Panc1 (cell line): Measurements from ENCODE around the gene RAD51D. TPM values are rescaled to one million over a fixed set of nuclear protein-coding genes. Genes with fewer than 3 reads are reported as not detected.

ENCODE experiments used
- ATAC-seq: fragments of 200-7000 bp; cut with Tn5 transposase; 2 replicates; pipeline ENCODE4 v1.9.1; 2020; ENCODE audit warnings: mild to moderate bottlenecking, moderate library complexity
- BruUV-seq: library from RNA; stranded (reverse); fragments of 400-500 nt; replicated peaks from 2 replicates; lab custom pipeline; 2021; lab: Mats Ljungman, UMichigan
- CTCF ChIA-PET: fragments of 300-600 bp; sonication (Branson Sonifier 250); formaldehyde crosslinking; loops from one replicate; lab custom pipeline; 2022; ENCODE audit warnings: antibody characterized with exemption; lab: Charles Lee
- POLR2A ChIA-PET: fragments of 300-600 bp; sonication (Branson Sonifier 250); formaldehyde crosslinking; loops from one replicate; lab custom pipeline; 2022; ENCODE audit warnings: antibody characterized with exemption; lab: Charles Lee
- DNase-seq: peaks from one replicate; pipeline ENCODE4 v3.0.0-alpha.2; 2010; ENCODE audit warnings: low read depth, low spot score
- H3K27ac ChIP-seq: 2 replicates; pipeline ENCODE4 v1.5.1; 2011; ENCODE audit warnings: mild to moderate bottlenecking, low read length, inconsistent platforms
- H3K27me3 ChIP-seq: fragments of 200-500 bp; sonication (Bioruptor generic); 2 replicates; pipeline ENCODE4 v1.6.0; 2014; ENCODE audit warnings: low read length, inconsistent platforms; ENCODE audit not compliant: control insufficient read depth, insufficient read depth
- H3K36me3 ChIP-seq: fragments of 200-500 bp; sonication (Bioruptor generic); 2 replicates; pipeline ENCODE4 v1.5.1; 2014; ENCODE audit warnings: inconsistent platforms, mild to moderate bottlenecking, low read length, moderate library complexity; ENCODE audit not compliant: control insufficient read depth, insufficient read depth
- H3K4me1 ChIP-seq: 2 replicates; pipeline ENCODE4 v1.5.1; 2011; ENCODE audit warnings: inconsistent platforms, mild to moderate bottlenecking, low read length, moderate library complexity; ENCODE audit not compliant: control insufficient read depth, insufficient read depth
- H3K4me3 ChIP-seq, 2 experiments: 2 replicates each; pipeline ENCODE4 v1.5.1; 2011 to 2012; ENCODE audit warnings: low read depth in 2 of 2, low read length in 2 of 2, mild to moderate bottlenecking in 2 of 2, inconsistent platforms in 1 of 2, moderate library complexity in 1 of 2
- H3K9me3 ChIP-seq: fragments of 200-500 bp; sonication (Bioruptor generic); 2 replicates; pipeline ENCODE4 v1.5.1; 2014; ENCODE audit warnings: low read depth, mild to moderate bottlenecking, inconsistent platforms, low read length, moderate library complexity; ENCODE audit not compliant: control insufficient read depth, insufficient read depth
- CTCF ChIP-seq: fragments of 450-650 bp; IDR thresholded peaks from 2 replicates; pipeline ENCODE4 v1.5.1; 2017; ENCODE audit warnings: mild to moderate bottlenecking
- POLR2AphosphoS5 ChIP-seq: IDR thresholded peaks from 2 replicates; pipeline ENCODE4 v1.6.1; 2012; ENCODE audit warnings: mild to moderate bottlenecking, low read depth, low read length, moderate library complexity
- REST ChIP-seq, 2 experiments: IDR thresholded peaks; 2 replicates each; pipeline ENCODE4 v1.6.1; 2011 to 2012; ENCODE audit warnings: low read depth in 2 of 2, control low read depth in 1 of 2, low read length in 1 of 2, mild to moderate bottlenecking in 1 of 2, moderate library complexity in 1 of 2; ENCODE audit not compliant: insufficient read depth in 1 of 2
- SIN3A ChIP-seq: IDR thresholded peaks from 2 replicates; pipeline ENCODE4 v1.6.1; 2012; ENCODE audit warnings: low read depth, mild to moderate bottlenecking, low read length, moderate library complexity, borderline replicate concordance; ENCODE audit not compliant: insufficient read depth
- TCF7L2 ChIP-seq: IDR thresholded peaks from 2 replicates; pipeline ENCODE4 v1.6.1; 2011; ENCODE audit warnings: mild to moderate bottlenecking, low read depth, low read length, inconsistent platforms
- in situ Hi-C: cut with HindIII; loops from 2 replicates; pipeline ENCODE4 v1.10.0; 2016; ENCODE audit warnings: low sequenced_read_pairs, low pct_unique_long_range_greater_than_20kb
- intact Hi-C: fragments of 100-400 bp; cut with micrococcal nuclease; formaldehyde crosslinking; loops from one replicate; pipeline ENCODE4 v1.10.0; 2022; ENCODE audit not compliant: unreplicated experiment
- total RNA-seq: library from RNA; stranded (reverse); gene quantifications from one replicate; pipeline ENCODE4 v1.2.1, GENCODE V29; 2021; ENCODE audit not compliant: unreplicated experiment

Gene RAD51D
- total RNA-seq, 1 experiment from 2014 or later: 25.9 TPM

- in situ Hi-C loops: no loop called here
- H3K4me3 ChIP-seq: no peak overlapping the region
- no peak for DNase-seq
- no peak for TF ChIP-seq REST (IDR thresholded peaks at IDR 0.05; ENCODE audit: insufficient read depth in 1 of 2, low read depth in 2 of 2, low read length in 1 of 2)
- TF ChIP-seq SIN3A: no peak
- no peak for TF ChIP-seq CTCF
- no peak for TF ChIP-seq TCF7L2
- TF ChIP-seq POLR2AphosphoS5: no peak
- no TSS peak for BruUV-seq
- ChIA-PET CTCF (no interaction called here), POLR2A (no interaction called here)
- H3K9me3 ChIP-seq: no peaks in the 10 kb centered on the region
- peak overlapping the region; percentile 49 for H3K27ac ChIP-seq
- intact Hi-C loops: no loop called here
- no peaks in the 10 kb centered on the region for H3K36me3 ChIP-seq
- no peak for ATAC-seq
- H3K27me3 ChIP-seq: no peaks in the 10 kb centered on the region
- H3K4me1 ChIP-seq: peaks cover 15% of the 10 kb centered on the region
Observed at GRCh38 chr17:35074711-35075707, 44.7 kb downstream of the RAD51D start.

GRCh38 chr17:35073991-35074627 lies 45.6 kb downstream of the RAD51D start:
- intact Hi-C loops: no loop called here
- ATAC-seq: no peak
- no peak for TF ChIP-seq CTCF
- no peak for TF ChIP-seq POLR2AphosphoS5
- no peak for TF ChIP-seq REST (IDR thresholded peaks at IDR 0.05; ENCODE audit: insufficient read depth in 1 of 2, low read depth in 2 of 2, low read length in 1 of 2)
- TF ChIP-seq SIN3A: no peak
- no peak for TF ChIP-seq TCF7L2

More at GRCh38 chr17:35073991-35074627, 45.6 kb downstream of the RAD51D start:
- H3K27me3 ChIP-seq: no peaks in the 10 kb centered on the region
- H3K4me1 ChIP-seq: peaks cover 16% of the 10 kb centered on the region
- no peaks in the 10 kb centered on the region for H3K36me3 ChIP-seq
- no peaks in the 10 kb centered on the region for H3K9me3 ChIP-seq
- CTCF ChIA-PET: no interaction called here
- POLR2A ChIA-PET: interaction anchor here (0.6 kb wide), 1 partner anchor 1674 kb away, joined by 3 read pairs; no protein-coding TSS in a partner anchor
- no peak for DNase-seq
- BruUV-seq: no TSS peak
- H3K4me3 ChIP-seq: no peak overlapping the region
- H3K27ac ChIP-seq: 0 out of 2 replicates have a peak overlapping the region, but pooled peaks have one; percentile 12
- in situ Hi-C loops: no loop called here
